ENCODE results near the gene TANC1.

- TF ChIP-seq CTCF (IDR thresholded peaks at IDR 0.05) = no peak
- no peak for TF ChIP-seq POLR2A (IDR thresholded peaks at IDR 0.05)
These were observed 256.9 kb downstream of the TANC1 start for GRCh38 chr2:159225025-159226016.

Measured in right lobe of liver (tissue), 4 donors.